A673 (cell line): ENCODE data around the gene LRCOL1.

Experiments used
- CTCF ChIP-seq: fragments of 300-800, 200-600 bp; sonication (generic); conservative IDR thresholded peaks from 2 replicates; pipeline ENCODE4 v1.5.1; 2017; ENCODE audit warnings: low read depth, mild to moderate bottlenecking, antibody characterized with exemption, low read length, moderate library complexity, mixed read lengths
- EZH2 ChIP-seq: fragments of 200-600 bp; sonication (generic); IDR thresholded peaks from 2 replicates; pipeline ENCODE4 v1.6.1; 2017; ENCODE audit warnings: borderline replicate concordance, low read depth, mild to moderate bottlenecking, mixed read lengths, antibody characterized with exemption, low read length; ENCODE audit not compliant: poor library complexity, severe bottlenecking

- no peak for TF ChIP-seq CTCF
- no peak for TF ChIP-seq EZH2
Observed at GRCh38 chr12:132642846-132643835, 32.8 kb upstream of the LRCOL1 start.
